HepG2 (cell line): ENCODE data around the gene PCYT2. TPM values are rescaled to one million over a fixed set of nuclear protein-coding genes. Genes with fewer than 3 reads are reported as not detected.

Experiments
- AGO1 ChIP-seq: fragments of 200-400 bp; formaldehyde crosslinking; IDR thresholded peaks from 2 replicates; pipeline ENCODE4 v1.6.1; 2017; ENCODE audit warnings: mild to moderate bottlenecking, low read depth, low read length, moderate library complexity; ENCODE audit not compliant: poor library complexity, severe bottlenecking
- ATF7-NPFF ChIP-seq: sonication (generic); formaldehyde crosslinking; IDR thresholded peaks from 2 replicates; pipeline ENCODE4 v1.8.1; 2023; ENCODE audit warnings: mild to moderate bottlenecking, low read depth, missing genetic modification reagents, moderate library complexity
- GPN1 ChIP-seq: sonication (generic); formaldehyde crosslinking; IDR thresholded peaks from 2 replicates; pipeline ENCODE4 v1.5.1; 2020; ENCODE audit warnings: missing genetic modification reagents, borderline replicate concordance
- HMGA1 ChIP-seq: sonication (generic); formaldehyde crosslinking; conservative IDR thresholded peaks from 2 replicates; pipeline ENCODE4 v1.4.0; 2020; ENCODE audit warnings: missing genetic modification reagents
- HNRNPH1 ChIP-seq: fragments of 200-400 bp; formaldehyde crosslinking; optimal IDR thresholded peaks from 2 replicates; pipeline ENCODE3; 2017; ENCODE audit warnings: mild to moderate bottlenecking, low read depth, low read length
- HOXA9 ChIP-seq: sonication (generic); formaldehyde crosslinking; IDR thresholded peaks from 2 replicates; pipeline ENCODE4 v1.8.1; 2022; ENCODE audit warnings: missing genetic modification reagents, mild to moderate bottlenecking, moderate library complexity, borderline replicate concordance
- IRF9 ChIP-seq: sonication (generic); formaldehyde crosslinking; IDR thresholded peaks from 2 replicates; pipeline ENCODE4 v1.8.0; 2022; ENCODE audit warnings: missing genetic modification reagents, mild to moderate bottlenecking, borderline replicate concordance
- KAT7 ChIP-seq: IDR thresholded peaks from 2 replicates; pipeline ENCODE4 v1.6.1; 2018; ENCODE audit warnings: borderline replicate concordance, missing compliant biosample characterization
- MED1 ChIP-seq: sonication (generic); formaldehyde crosslinking; IDR thresholded peaks from 2 replicates; pipeline ENCODE4 v1.4.0; 2020; ENCODE audit warnings: missing genetic modification reagents
- NONO ChIP-seq, 2 experiments: fragments of 450-650 bp in 1 of 2; sonication (generic) in 1 of 2; formaldehyde crosslinking in 1 of 2; IDR thresholded peaks in 1 of 2; conservative IDR thresholded peaks in 1 of 2; 2 replicates each; pipeline versions ENCODE4 v1.6.1 to v1.8.0; 2017 to 2022; ENCODE audit warnings: mild to moderate bottlenecking in 1 of 2, missing genetic modification reagents in 1 of 2, moderate library complexity in 1 of 2
- PAWR ChIP-seq: sonication (generic); formaldehyde crosslinking; IDR thresholded peaks from 2 replicates; pipeline ENCODE4 v1.4.0; 2020; ENCODE audit warnings: missing genetic modification reagents, mild to moderate bottlenecking, borderline replicate concordance
- POLR2A ChIP-seq, 2 experiments: IDR thresholded peaks; 2 replicates each; pipeline ENCODE4 v1.6.1; 2011; ENCODE audit warnings: low read depth in 2 of 2, low read length in 2 of 2, mild to moderate bottlenecking in 1 of 2, moderate library complexity in 1 of 2; ENCODE audit not compliant: insufficient read depth in 1 of 2
- RAD21 ChIP-seq: fragments of 450-650 bp; formaldehyde crosslinking; IDR thresholded peaks from 2 replicates; pipeline ENCODE4 v1.5.0; 2020; ENCODE audit warnings: mild to moderate bottlenecking
- SALL1 ChIP-seq: sonication (generic); formaldehyde crosslinking; IDR thresholded peaks from 2 replicates; pipeline ENCODE4 v1.8.0; 2022; ENCODE audit warnings: mild to moderate bottlenecking, missing genetic modification reagents
- TAF15 ChIP-seq: fragments of 200-400 bp; formaldehyde crosslinking; IDR thresholded peaks from one replicate; pipeline ENCODE4 v1.6.1; 2018; ENCODE audit warnings: mild to moderate bottlenecking, low read depth, low read length; ENCODE audit not compliant: poor library complexity, severe bottlenecking
- TBX2 ChIP-seq: sonication (generic); formaldehyde crosslinking; IDR thresholded peaks from 2 replicates; pipeline ENCODE4 v1.5.0; 2020; ENCODE audit warnings: missing genetic modification reagents, mild to moderate bottlenecking, borderline replicate concordance
- U2AF2 ChIP-seq: fragments of 200-400 bp; formaldehyde crosslinking; IDR thresholded peaks from 2 replicates; pipeline ENCODE4 v1.6.1; 2017; ENCODE audit warnings: low read depth, mild to moderate bottlenecking, low read length
- ZBTB21 ChIP-seq: sonication (generic); formaldehyde crosslinking; IDR thresholded peaks from 2 replicates; pipeline ENCODE4 v1.4.0; 2020; ENCODE audit warnings: missing genetic modification reagents
- ZNF550 ChIP-seq: sonication (generic); formaldehyde crosslinking; IDR thresholded peaks from 2 replicates; pipeline ENCODE4 v1.4.0; 2020; ENCODE audit warnings: mild to moderate bottlenecking, missing genetic modification reagents, borderline replicate concordance
- ZNF737 ChIP-seq: sonication (generic); formaldehyde crosslinking; IDR thresholded peaks from 2 replicates; pipeline ENCODE4 v1.5.0; 2020; ENCODE audit warnings: missing genetic modification reagents, mild to moderate bottlenecking, borderline replicate concordance
- ZSCAN21 ChIP-seq: sonication (generic); formaldehyde crosslinking; IDR thresholded peaks from 2 replicates; pipeline ENCODE4 v1.8.0; 2022; ENCODE audit warnings: mild to moderate bottlenecking, missing genetic modification reagents, moderate library complexity, borderline replicate concordance
- polyA plus RNA-seq, 8 experiments: library from polyadenylated mRNA; depleted of rRNA in 3 of 8; stranded (reverse) in 7 of 8; unstranded in 1 of 8; fragments of >200 nt; fragmentation: Illumina TruSeq in 4 of 8; extraction: Trizol in 4 of 8; gene quantifications; 2 replicates each; pipeline versions ENCODE4 v1.2.1 to v1.2.3, GENCODE V29; 2011 to 2016; ENCODE audit warnings: low read depth in 4 of 8, missing spikeins in 1 of 8, mixed read lengths in 1 of 8; ENCODE audit not compliant: insufficient read depth in 1 of 8
- total RNA-seq, 5 experiments: library from RNA; depleted of rRNA; stranded (reverse); fragments of >200 nt; fragmentation: Illumina TruSeq; extraction: Trizol; gene quantifications; 2 replicates each; pipeline ENCODE4 v1.2.3, GENCODE V29; 2016; ENCODE audit warnings: low read depth in 1 of 5
- TF ChIP-seq, protein P1 (sequence below): sonication (generic); formaldehyde crosslinking; IDR thresholded peaks from 2 replicates; pipeline ENCODE4 v1.9.0; 2021; ENCODE audit warnings: missing genetic modification reagents, borderline replicate concordance
- TF ChIP-seq, protein P2 (sequence below): sonication (generic); formaldehyde crosslinking; IDR thresholded peaks from 2 replicates; pipeline ENCODE4 v1.4.0; 2020; ENCODE audit warnings: mild to moderate bottlenecking, missing genetic modification reagents
- TF ChIP-seq, protein P3 (sequence below): sonication (generic); formaldehyde crosslinking; IDR thresholded peaks from 2 replicates; pipeline ENCODE4 v1.5.1; 2020; ENCODE audit warnings: missing genetic modification reagents, mild to moderate bottlenecking, borderline replicate concordance

PCYT2 gene
- total and polyA plus RNA-seq, 2 of the 13 experiments (the other 11 are each of a cell fraction or from before 2014, with no cell fraction given) = 147 to 297 TPM

- TF ChIP-seq AGO1 = peak; percentile 82
- 0 out of 2 replicates have a peak, but pooled peaks have one; percentile 33 for TF ChIP-seq U2AF2
- TF ChIP-seq NONO (IDR thresholded peaks at IDR 0.05) = no peak
- peak; percentile 42 for TF ChIP-seq NONO (CRISPR knock-in tag; conservative IDR thresholded peaks at IDR 0.05)
- TF ChIP-seq HNRNPH1 = peak; percentile 50
- no peak for TF ChIP-seq ZBTB21 (CRISPR knock-in tag)
- 0 out of 2 replicates have a peak, but pooled peaks have one; percentile 24 for TF ChIP-seq IRF9 (CRISPR knock-in tag)
- TF ChIP-seq, protein P1, sequence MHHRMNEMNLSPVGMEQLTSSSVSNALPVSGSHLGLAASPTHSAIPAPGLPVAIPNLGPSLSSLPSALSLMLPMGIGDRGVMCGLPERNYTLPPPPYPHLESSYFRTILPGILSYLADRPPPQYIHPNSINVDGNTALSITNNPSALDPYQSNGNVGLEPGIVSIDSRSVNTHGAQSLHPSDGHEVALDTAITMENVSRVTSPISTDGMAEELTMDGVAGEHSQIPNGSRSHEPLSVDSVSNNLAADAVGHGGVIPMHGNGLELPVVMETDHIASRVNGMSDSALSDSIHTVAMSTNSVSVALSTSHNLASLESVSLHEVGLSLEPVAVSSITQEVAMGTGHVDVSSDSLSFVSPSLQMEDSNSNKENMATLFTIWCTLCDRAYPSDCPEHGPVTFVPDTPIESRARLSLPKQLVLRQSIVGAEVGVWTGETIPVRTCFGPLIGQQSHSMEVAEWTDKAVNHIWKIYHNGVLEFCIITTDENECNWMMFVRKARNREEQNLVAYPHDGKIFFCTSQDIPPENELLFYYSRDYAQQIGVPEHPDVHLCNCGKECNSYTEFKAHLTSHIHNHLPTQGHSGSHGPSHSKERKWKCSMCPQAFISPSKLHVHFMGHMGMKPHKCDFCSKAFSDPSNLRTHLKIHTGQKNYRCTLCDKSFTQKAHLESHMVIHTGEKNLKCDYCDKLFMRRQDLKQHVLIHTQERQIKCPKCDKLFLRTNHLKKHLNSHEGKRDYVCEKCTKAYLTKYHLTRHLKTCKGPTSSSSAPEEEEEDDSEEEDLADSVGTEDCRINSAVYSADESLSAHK (CRISPR knock-in tag) = no peak
- peak; percentile 29; the same call in 1 of the 2 replicates for TF ChIP-seq MED1 (CRISPR knock-in tag)
- no peak for TF ChIP-seq KAT7 (CRISPR knock-in tag)
- no peak for TF ChIP-seq ZNF550 (CRISPR knock-in tag)
- TF ChIP-seq, protein P2, sequence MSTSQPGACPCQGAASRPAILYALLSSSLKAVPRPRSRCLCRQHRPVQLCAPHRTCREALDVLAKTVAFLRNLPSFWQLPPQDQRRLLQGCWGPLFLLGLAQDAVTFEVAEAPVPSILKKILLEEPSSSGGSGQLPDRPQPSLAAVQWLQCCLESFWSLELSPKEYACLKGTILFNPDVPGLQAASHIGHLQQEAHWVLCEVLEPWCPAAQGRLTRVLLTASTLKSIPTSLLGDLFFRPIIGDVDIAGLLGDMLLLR = 0 out of 2 replicates have a peak, but pooled peaks have one; percentile 51
- peak; percentile 32 for TF ChIP-seq TAF15
- no peak for TF ChIP-seq HMGA1
- TF ChIP-seq, protein P3, sequence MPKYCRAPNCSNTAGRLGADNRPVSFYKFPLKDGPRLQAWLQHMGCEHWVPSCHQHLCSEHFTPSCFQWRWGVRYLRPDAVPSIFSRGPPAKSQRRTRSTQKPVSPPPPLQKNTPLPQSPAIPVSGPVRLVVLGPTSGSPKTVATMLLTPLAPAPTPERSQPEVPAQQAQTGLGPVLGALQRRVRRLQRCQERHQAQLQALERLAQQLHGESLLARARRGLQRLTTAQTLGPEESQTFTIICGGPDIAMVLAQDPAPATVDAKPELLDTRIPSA (CRISPR knock-in tag) = no peak
- TF ChIP-seq SALL1 (CRISPR knock-in tag) = 0 out of 2 replicates have a peak, but pooled peaks have one; percentile 23
- no peak for TF ChIP-seq GPN1
- peak in 1 of 2 experiments; percentile 64; a peak in 2 of 4 replicates for TF ChIP-seq POLR2A (IDR thresholded peaks at IDR 0.05; ENCODE audit: insufficient read depth in 1 of 2, low read depth in 2 of 2, low read length in 2 of 2)
- no peak for TF ChIP-seq HOXA9 (CRISPR knock-in tag)
- peak; percentile 4; the same call in 1 of the 2 replicates for TF ChIP-seq TBX2 (CRISPR knock-in tag)
- TF ChIP-seq RAD21 (CRISPR knock-in tag) = 0 out of 2 replicates have a peak, but pooled peaks have one; percentile 11
- 0 out of 2 replicates have a peak, but pooled peaks have one; percentile 43 for TF ChIP-seq ZNF737 (CRISPR knock-in tag)
- no peak for TF ChIP-seq PAWR (CRISPR knock-in tag)
- TF ChIP-seq ZSCAN21 (CRISPR knock-in tag) = 0 out of 2 replicates have a peak, but pooled peaks have one; percentile 3
- peak; percentile 39; the same call in 1 of the 2 replicates for TF ChIP-seq ATF7-NPFF (CRISPR knock-in tag)
Measured at GRCh38 chr17:81865733-81866439, 45.3 kb downstream of the PCYT2 start (continued).
